LNCAP (cell line): Measurements from ENCODE around the gene IWS1.

Source experiments
- CTCF ChIP-seq: fragments of 450-650 bp; IDR thresholded peaks from 2 replicates; pipeline ENCODE4 v1.5.1; 2017; ENCODE audit warnings: mild to moderate bottlenecking

IWS1 gene

GRCh38 chr2:127475788-127476187 is 50.5 kb downstream of the IWS1 start:
- no peak for TF ChIP-seq CTCF

- TF ChIP-seq CTCF = no peak
Observed at GRCh38 chr2:127472268-127472667, 54.0 kb downstream of the IWS1 start.

- TF ChIP-seq CTCF = no peak
Observed at GRCh38 chr2:127471286-127471988, 54.9 kb downstream of the IWS1 start.

GRCh38 chr2:127469974-127470373 is 56.3 kb downstream of the IWS1 start:
- TF ChIP-seq CTCF = no peak

GRCh38 chr2:127469051-127469450 is 57.2 kb downstream of the IWS1 start:
- TF ChIP-seq CTCF = no peak

GRCh38 chr2:127465258-127465657 is 61.0 kb downstream of the IWS1 start:
- no peak for TF ChIP-seq CTCF

GRCh38 chr2:127464470-127465257 is 61.6 kb downstream of the IWS1 start:
- no peak for TF ChIP-seq CTCF
